Measurements from ENCODE around the gene ZNF575.
A peak's percentile ranks its signal among the peaks of the same experiment; 100 is the strongest.
"Not testable (repeated sequence)": the region's sequence is repeated elsewhere in the genome, so short reads cannot be mapped to it uniquely, and the experiment has no call there.

Gene ZNF575

GRCh38 chr19:43510713-43511112 is 22.3 kb upstream of the ZNF575 start:
- DNase-seq (ENCODE audit: low read depth) = no peak

GRCh38 chr19:43511324-43511723 is 21.7 kb upstream of the ZNF575 start:
- no peak for DNase-seq (ENCODE audit: low read depth)

GRCh38 chr19:43512399-43512798 is 20.6 kb upstream of the ZNF575 start:
- DNase-seq (ENCODE audit: low read depth) = not testable (repeated sequence)

GRCh38 chr19:43518051-43518450 is 14.9 kb upstream of the ZNF575 start:
- DNase-seq (ENCODE audit: low read depth) = no peak

GRCh38 chr19:43519436-43520088 is 13.4 kb upstream of the ZNF575 start:
- peak; percentile 92 for DNase-seq (ENCODE audit: low read depth)

- no peak for DNase-seq (ENCODE audit: low read depth)
Observed at GRCh38 chr19:43522929-43523328, 10.1 kb upstream of the ZNF575 start.

- not testable (repeated sequence) for DNase-seq (ENCODE audit: low read depth)
Observed at GRCh38 chr19:43523696-43524095, 9.3 kb upstream of the ZNF575 start.

- peak; percentile 56 for DNase-seq (ENCODE audit: low read depth)
Observed at GRCh38 chr19:43524922-43525835, 7.8 kb upstream of the ZNF575 start.

GRCh38 chr19:43525836-43526771 is 6.9 kb upstream of the ZNF575 start:
- DNase-seq (ENCODE audit: low read depth) = no peak

- DNase-seq (ENCODE audit: low read depth) = peak; percentile 44
Observed at GRCh38 chr19:43526884-43527859, 5.8 kb upstream of the ZNF575 start, which contains the start of gene ETHE1. ETHE1 (minus strand) TSS chr19:43527201; CDS start chr19:43527177, 24 bp downstream.

GRCh38 chr19:43527860-43528622 is 4.9 kb upstream of the ZNF575 start:
- no peak for DNase-seq (ENCODE audit: low read depth)

GRCh38 chr19:43532571-43532961 is 422 bp upstream of the ZNF575 start:
- DNase-seq (ENCODE audit: low read depth) = no peak

GRCh38 chr19:43533546-43534304 is 737 bp downstream of the ZNF575 start:
- peak; percentile 100 for DNase-seq (ENCODE audit: low read depth)

- no peak for DNase-seq (ENCODE audit: low read depth)
Observed at GRCh38 chr19:43534305-43534815, 1.4 kb downstream of the ZNF575 start.

GRCh38 chr19:43534816-43535761 is 2.1 kb downstream of the ZNF575 start:
- peak; percentile 38 for DNase-seq (ENCODE audit: low read depth)

- no peak for DNase-seq (ENCODE audit: low read depth)
Observed at GRCh38 chr19:43538922-43539321, 5.9 kb downstream of the ZNF575 start.

- DNase-seq (ENCODE audit: low read depth) = no peak
Observed at GRCh38 chr19:43540381-43540780, 7.4 kb downstream of the ZNF575 start.
